Mesodermal cell (in vitro differentiated cells): ENCODE results near the gene CASKIN1.

Experiments
- H3K27ac ChIP-seq: 2 replicates; pipeline ENCODE4 v1.7.0; 2013; ENCODE audit warnings: mild to moderate bottlenecking, low read depth, low read length, moderate library complexity; ENCODE audit not compliant: severe bottlenecking
- H3K36me3 ChIP-seq: 2 replicates; pipeline ENCODE4 v1.7.1; 2013; ENCODE audit warnings: mild to moderate bottlenecking, low read length, moderate library complexity; ENCODE audit not compliant: control insufficient read depth, insufficient read depth
- H3K4me1 ChIP-seq: one replicate; pipeline ENCODE4 v1.7.1; 2013; ENCODE audit warnings: mild to moderate bottlenecking, low read length; ENCODE audit not compliant: insufficient read depth, control insufficient read depth, poor library complexity, severe bottlenecking
- H3K4me3 ChIP-seq: 2 replicates; pipeline ENCODE4 v1.7.0; 2013; ENCODE audit warnings: low read length, control low read depth, mild to moderate bottlenecking; ENCODE audit not compliant: insufficient read depth, poor library complexity, severe bottlenecking; ENCODE audit errors: extremely low read depth
- H3K9me3 ChIP-seq: 2 replicates; pipeline ENCODE4 v1.7.1; 2013; ENCODE audit warnings: mild to moderate bottlenecking, low read length, moderate library complexity; ENCODE audit not compliant: control insufficient read depth
- WGBS, 2 experiments: methylation state at CpG; one replicate each; pipeline ENCODE4 v1.1.5; 2013; ENCODE audit warnings: missing lambda C conversion rate in 2 of 2; ENCODE audit not compliant: insufficient coverage in 2 of 2; 5-methylcytosine and 5-hydroxymethylcytosine counted together

Gene CASKIN1

DNA sequence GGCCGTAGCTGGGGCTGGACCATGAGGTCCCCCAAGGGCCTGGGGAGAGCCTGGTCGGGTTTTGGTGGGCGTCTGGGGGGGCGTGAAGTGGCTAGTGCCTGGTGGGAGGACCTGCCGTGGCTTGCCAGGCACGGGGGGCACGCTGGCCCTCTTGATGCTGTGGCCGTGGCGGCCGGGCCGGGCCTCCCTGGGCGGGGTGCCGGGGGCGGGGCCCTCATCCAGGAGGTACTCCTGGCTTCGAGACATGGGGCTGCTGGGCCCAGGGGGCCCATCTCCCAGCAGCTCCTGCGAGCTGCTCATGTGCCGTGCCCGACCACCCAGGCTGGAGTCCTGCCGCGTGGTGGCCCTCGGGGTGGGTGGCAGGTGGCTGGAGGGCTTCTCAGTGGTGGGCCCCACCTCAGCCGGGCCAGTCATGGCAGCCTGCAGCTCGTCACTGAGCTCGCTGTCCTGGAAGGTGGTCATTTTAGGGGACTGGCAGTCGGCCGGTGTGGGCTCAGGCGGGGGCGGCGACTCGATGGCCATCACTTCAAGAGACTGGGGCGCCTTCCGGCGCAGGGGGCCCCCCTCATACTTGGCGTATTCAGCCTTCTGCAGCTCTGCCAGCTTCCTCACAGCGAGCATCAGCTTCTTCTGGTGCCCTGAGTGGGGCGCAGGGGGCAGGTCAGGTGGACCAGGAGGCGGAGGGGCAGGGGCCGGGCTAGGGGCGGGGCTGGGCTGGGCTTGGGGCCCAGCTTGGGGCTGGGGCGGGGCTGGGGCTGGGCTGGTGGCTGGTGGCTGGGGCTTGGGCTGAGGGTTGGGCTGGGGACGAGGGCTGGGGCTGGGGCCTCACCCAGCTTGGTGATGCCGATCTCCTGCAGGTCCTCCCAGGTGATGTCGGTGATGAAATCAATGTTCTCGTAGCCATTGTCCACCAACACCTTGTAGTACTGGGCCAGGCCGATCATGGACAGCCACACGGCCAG lies 15.2 kb downstream of the CASKIN1 start:
- WGBS, 2 experiments = 92 to 93% methylated on average over 43 to 45 of the region's 46 CpGs
- H3K4me3 ChIP-seq = no peak overlapping the region
- no peaks in the 10 kb centered on the region for H3K9me3 ChIP-seq
- no peaks in the 10 kb centered on the region for H3K4me1 ChIP-seq
- no peak overlapping the region for H3K27ac ChIP-seq
- H3K36me3 ChIP-seq = peaks cover 17% of the 10 kb centered on the region

DNA sequence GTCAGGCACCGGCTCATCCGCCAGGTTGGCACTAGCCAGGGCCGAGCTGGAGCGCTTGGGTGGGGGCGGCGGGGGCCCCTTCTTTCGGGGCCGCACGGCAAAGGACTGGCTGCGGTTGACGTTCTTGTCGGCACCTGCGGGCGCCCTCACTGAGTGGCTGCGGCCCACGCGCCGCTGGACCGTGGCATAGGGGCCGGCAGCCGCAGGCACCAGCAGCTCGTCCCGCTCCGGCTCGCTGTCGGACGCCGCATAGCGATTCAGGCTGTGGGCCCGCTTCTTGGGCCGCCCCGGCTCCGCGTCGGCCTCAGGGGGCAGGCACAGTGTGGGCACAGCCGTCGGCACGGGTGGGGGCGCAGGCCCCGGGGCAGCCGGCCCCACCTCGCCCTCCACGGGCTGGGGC lies 15.9 kb downstream of the CASKIN1 start:
- H3K4me3 ChIP-seq = no peak overlapping the region
- no peaks in the 10 kb centered on the region for H3K9me3 ChIP-seq
- H3K27ac ChIP-seq = no peak overlapping the region
- H3K36me3 ChIP-seq = peaks cover 23% of the 10 kb centered on the region
- no peaks in the 10 kb centered on the region for H3K4me1 ChIP-seq
- 96 to 98% methylated on average over 36 to 43 of the region's 43 CpGs for whole genome bisulfite sequencing, 2 experiments

GRCh38 chr16:2179576-2179975 lies 16.8 kb downstream of the CASKIN1 start:
- Histone ChIP-seq H3K4me1 (no peaks in the 10 kb centered on the region), H3K27ac (no peak overlapping the region), H3K36me3 (peaks cover 32% of the 10 kb centered on the region), H3K4me3 (no peak overlapping the region), H3K9me3 (no peaks in the 10 kb centered on the region)
- 95 to 97% methylated on average over 29 to 30 of the region's 31 CpGs for WGBS, 2 experiments

- Histone ChIP-seq H3K4me1 (no peaks in the 10 kb centered on the region), H3K4me3 (no peak overlapping the region), H3K27ac (no peak overlapping the region), H3K36me3 (peaks cover 36% of the 10 kb centered on the region), H3K9me3 (no peaks in the 10 kb centered on the region)
- 97 to 98% methylated on average over 38 to 39 of the region's 50 CpGs for WGBS, 2 experiments
Measured at GRCh38 chr16:2179107-2179501, 17.3 kb downstream of the CASKIN1 start.

GRCh38 chr16:2178321-2179106 lies 17.9 kb downstream of the CASKIN1 start:
- Histone ChIP-seq H3K4me3 (no peak overlapping the region), H3K36me3 (peaks cover 40% of the 10 kb centered on the region), H3K27ac (no peak overlapping the region), H3K9me3 (no peaks in the 10 kb centered on the region), H3K4me1 (no peaks in the 10 kb centered on the region)
- WGBS, 2 experiments = 79 to 88% methylated on average over 61 to 82 of the region's 106 CpGs

DNA sequence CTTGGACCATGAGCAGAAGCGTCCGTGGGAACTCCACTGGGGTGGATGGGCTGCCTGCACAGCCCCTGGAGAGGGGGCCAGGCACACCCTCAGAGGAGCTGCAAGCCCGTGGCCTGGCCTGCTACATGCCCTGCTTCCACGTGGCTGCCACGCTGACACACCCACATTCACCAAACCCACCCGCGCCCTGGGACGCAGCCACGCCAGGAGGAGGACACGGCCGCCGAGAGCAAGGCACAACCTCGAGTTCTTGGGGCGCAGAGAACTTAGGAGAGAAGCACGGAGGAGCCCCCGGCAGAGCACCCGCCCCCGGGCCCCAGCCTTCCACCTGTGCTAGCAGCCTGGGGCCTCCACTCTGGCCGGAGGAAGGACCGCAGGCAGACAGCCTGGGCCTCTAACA lies 18.8 kb downstream of the CASKIN1 start:
- WGBS, 2 experiments = 97 to 98% methylated on average over 14 to 15 of the region's 20 CpGs
- no peak overlapping the region for H3K4me3 ChIP-seq
- H3K36me3 ChIP-seq = peaks cover 49% of the 10 kb centered on the region
- no peaks in the 10 kb centered on the region for H3K9me3 ChIP-seq
- H3K27ac ChIP-seq = no peak overlapping the region
- no peaks in the 10 kb centered on the region for H3K4me1 ChIP-seq

DNA sequence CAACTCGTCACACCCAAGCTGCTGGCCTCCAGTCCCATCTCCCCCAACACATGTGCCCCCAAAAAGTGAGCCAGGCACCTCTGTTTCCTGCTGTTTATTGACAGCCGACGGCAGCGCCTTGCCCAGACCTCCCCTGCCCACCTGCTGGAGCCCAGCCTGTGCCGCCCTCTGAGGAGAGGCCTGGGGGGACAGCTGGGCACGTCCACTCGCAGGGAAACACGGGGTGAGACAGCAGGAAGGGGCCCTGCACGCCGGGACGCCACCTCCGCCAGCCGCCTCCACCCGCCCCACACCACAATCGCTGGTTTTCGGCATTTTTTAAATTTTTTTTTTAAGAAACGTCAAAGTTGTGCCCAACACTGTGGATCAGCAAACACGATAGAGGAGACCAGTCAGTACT lies 19.3 kb downstream of the CASKIN1 start:
- no peak overlapping the region for H3K4me3 ChIP-seq
- 96 to 97% methylated on average over 17 to 18 of the region's 18 CpGs for WGBS, 2 experiments
- no peaks in the 10 kb centered on the region for H3K9me3 ChIP-seq
- peaks cover 50% of the 10 kb centered on the region for H3K36me3 ChIP-seq
- no peak overlapping the region for H3K27ac ChIP-seq
- no peaks in the 10 kb centered on the region for H3K4me1 ChIP-seq

DNA sequence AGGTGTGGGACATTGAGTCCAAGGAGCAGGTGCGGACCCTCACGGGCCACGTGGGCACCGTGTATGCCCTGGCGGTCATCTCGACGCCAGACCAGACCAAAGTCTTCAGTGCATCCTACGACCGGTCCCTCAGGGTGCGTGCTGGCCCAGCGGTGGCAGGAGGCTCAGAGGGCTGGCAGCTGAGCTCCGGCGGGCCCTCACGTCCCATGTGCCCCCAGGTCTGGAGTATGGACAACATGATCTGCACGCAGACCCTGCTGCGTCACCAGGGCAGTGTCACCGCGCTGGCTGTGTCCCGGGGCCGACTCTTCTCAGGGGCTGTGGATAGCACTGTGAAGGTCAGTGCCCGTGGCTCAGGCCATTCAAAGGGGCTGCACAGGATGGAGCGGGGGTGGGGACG lies 20.4 kb downstream of the CASKIN1 start:
- 98 to 99% methylated on average over 23 of the region's 23 CpGs for WGBS, 2 experiments
- Histone ChIP-seq H3K36me3 (peaks cover 60% of the 10 kb centered on the region), H3K4me1 (no peaks in the 10 kb centered on the region), H3K9me3 (no peaks in the 10 kb centered on the region), H3K27ac (no peak overlapping the region), H3K4me3 (no peak overlapping the region)

DNA sequence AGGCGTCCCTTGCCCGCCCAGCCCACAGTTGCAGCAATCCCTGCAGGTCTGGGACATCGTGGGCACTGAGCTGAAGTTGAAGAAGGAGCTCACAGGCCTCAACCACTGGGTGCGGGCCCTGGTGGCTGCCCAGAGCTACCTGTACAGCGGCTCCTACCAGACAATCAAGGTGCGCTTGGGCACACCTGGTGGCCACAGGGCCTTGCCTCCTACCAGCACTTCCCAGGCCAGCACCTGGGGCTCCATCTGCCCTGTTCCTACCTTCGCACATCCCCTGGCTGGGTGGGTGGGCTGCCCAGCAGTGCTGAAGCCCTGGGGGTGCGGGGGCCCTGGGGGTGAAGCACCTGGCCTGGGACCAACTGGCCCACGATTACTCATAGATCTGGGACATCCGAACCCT lies 21.0 kb downstream of the CASKIN1 start:
- H3K36me3 ChIP-seq = peaks cover 66% of the 10 kb centered on the region
- WGBS, 2 experiments = 95 to 99% methylated on average over 10 of the region's 10 CpGs
- no peak overlapping the region for H3K27ac ChIP-seq
- no peaks in the 10 kb centered on the region for H3K4me1 ChIP-seq
- no peaks in the 10 kb centered on the region for H3K9me3 ChIP-seq
- no peak overlapping the region for H3K4me3 ChIP-seq

- Histone ChIP-seq H3K4me3 (no peak overlapping the region), H3K36me3 (peaks cover 68% of the 10 kb centered on the region), H3K27ac (no peak overlapping the region), H3K4me1 (no peaks in the 10 kb centered on the region), H3K9me3 (no peaks in the 10 kb centered on the region)
- WGBS, 2 experiments = 98% methylated on average over 21 of the region's 21 CpGs
Measured at GRCh38 chr16:2174396-2175131, 21.8 kb downstream of the CASKIN1 start.
